NCI-H1092 (cell line): ENCODE data around the gene TMEM80.
"Not testable (repeated sequence)": the region's sequence is repeated elsewhere in the genome, so short reads cannot be mapped to it uniquely, and the experiment has no call there.

ENCODE experiments used
- DNase-seq: peaks from one replicate; lab custom pipeline; 2025; lab: John Stamatoyannopoulos, UW

TMEM80 gene

DNA sequence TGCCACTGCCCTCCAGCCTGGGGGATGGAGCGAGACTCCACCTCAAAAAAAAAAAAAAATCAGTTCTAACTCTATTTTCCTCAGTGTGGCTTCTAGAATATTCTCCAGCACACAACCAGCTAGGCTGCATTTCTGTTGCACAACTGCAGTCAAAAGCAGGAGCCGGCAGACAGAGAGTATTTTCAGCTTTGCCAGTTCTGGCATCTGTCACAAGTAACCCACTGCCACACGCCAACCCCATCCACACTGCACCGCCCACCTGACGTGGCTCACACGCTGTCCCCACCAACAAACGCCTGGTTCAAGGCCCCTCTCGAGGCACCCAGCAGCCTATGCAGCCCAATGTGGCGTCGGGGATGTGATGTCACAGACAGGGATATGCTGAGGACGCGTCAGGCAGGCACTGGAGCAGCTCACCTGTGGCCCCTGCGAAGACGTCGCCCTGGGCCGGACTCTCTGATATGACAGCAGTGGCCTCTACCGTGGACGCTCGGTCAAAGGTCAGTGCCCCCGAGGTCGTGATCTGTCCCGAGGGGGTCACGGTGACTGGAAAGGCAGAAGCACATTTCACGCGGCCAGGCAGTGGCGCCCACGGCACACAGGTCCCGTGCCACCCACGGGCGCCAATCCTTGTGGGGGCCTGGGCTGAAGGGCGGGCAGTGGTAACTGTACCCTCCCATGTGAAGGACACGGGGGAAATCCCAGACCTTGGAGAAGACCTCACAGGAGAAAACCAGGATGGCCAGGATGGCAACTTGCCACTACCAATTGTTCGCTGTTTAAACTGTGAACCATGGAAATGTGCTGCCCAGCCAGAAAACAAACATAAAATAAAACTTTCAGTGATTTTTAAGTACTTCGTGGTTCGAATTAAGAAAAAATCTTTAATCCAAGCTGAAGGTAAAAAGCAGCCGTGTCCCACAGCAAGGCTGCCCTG is 16.1 kb upstream of the TMEM80 start:
- DNase-seq: no peak

- no peak for DNase-seq
These were observed 15.1 kb upstream of the TMEM80 start for GRCh38 chr11:680476-680875.

- no peak for DNase-seq
These were observed 14.6 kb upstream of the TMEM80 start for GRCh38 chr11:680970-681369.

DNA sequence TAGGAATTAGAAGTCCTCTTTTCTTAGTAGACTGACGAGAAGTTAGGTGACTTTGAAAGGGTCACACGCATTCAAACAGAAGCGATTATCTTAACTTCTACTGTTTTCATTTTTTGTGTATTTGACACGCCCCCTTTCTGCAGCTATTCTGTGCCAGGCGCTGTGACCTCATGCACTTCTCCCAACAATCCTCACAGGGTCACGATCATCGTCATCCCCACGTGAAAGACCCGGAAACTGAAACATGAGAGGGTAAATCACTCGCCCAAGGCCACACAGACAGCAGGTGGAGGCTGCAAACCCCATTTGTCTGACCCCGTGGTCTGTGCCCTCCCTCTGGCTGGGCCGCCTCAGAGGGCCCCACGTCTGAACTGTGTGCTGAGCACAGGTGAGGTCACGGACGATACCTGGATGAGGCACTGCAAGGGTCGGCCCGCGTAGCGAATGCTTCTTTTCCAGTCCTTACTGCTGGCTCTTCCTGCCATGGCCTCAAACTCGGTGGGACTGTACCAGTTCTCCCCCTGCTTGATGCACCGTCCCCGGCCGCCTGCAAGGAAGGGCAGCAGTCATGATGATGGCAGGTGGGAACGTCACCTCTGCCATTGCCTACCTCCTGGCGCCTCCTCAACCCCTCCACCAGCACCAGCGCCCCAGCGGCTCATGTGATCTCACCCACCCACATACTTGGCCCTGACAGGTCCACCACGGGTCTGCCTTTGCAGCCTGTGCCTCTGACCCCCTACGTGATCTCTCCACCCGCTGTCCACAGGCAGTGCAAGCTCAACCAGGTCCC is 9.0 kb upstream of the TMEM80 start:
- no peak for DNase-seq

DNA sequence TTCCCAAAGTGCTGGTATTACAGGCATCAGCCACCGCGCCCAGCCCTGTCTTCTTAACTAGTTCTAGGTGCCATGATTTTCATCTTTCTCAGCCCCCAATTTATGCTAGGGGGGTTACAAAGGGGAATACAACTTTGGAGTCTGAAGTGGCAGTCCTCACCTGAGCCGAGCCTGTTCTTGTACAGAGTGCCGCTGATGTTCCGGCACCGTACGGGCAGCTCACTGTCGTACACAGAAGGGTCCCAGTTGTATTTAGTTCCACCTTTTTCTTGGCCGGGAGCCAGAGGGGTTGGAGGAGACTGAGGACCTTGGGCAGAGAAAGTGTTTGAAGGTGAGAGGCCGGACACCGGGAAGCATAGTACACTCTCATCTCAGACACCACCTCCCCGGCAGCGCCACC is 7.9 kb upstream of the TMEM80 start:
- DNase-seq: no peak

DNA sequence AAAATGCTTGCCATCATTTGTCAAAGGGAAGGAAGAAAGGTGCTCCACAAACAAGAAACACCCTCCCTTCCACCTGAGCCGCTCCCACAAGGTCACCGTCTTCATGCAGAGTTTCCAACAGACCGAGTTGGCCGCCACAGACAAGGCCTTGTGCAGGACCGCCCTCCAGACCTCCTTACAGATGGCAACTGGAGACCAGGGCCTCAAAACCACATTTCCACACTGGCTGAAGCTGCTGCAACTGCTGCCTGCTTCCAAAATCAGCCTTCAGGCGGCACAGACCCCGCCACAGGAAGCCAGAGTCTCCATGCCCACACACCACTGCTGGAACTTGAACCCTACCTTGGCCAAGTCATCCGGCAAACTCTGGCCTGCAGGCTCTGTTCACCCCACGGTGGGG is 6.9 kb upstream of the TMEM80 start:
- no peak for DNase-seq

DNA sequence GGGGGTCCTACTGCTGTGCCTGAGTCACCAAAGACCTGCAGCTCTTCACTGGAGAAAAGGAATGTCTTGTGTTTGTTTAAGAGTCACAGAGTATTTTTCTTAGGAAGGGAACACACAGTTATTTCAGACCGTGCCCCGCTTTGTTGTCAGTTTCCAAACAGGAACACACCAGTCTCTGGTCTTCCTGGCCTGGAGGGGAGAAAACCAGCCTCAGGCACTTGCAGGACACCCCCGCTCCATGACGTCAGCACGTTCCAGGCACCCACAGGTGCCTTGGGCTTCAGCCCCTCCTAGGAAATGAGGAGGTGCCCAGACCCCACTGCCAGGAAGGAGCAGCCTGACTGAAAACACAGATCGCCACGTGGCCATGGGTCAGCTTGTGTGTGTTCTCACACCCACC is 6.0 kb upstream of the TMEM80 start:
- no peak for DNase-seq

DNA sequence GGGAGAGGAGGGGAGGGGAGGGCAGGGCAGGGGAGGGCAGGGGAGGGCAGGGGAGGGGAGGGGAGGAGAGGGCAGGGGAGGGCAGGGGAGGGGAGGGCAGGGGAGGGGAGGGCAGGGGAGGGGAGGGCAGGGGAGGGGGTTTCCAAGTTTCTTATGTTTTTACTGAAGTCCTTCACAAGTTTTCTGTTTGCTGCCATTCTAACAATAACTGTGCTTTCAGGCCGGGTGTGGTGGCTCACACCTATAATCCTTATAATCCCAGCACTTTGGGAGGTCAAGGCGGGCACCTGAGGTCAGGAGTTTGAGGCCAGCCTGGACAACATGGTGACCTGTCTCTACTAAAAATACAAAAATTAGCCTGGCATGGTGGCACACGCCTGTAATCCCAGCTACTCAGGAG is 5.4 kb upstream of the TMEM80 start:
- DNase-seq: not testable (repeated sequence)

DNA sequence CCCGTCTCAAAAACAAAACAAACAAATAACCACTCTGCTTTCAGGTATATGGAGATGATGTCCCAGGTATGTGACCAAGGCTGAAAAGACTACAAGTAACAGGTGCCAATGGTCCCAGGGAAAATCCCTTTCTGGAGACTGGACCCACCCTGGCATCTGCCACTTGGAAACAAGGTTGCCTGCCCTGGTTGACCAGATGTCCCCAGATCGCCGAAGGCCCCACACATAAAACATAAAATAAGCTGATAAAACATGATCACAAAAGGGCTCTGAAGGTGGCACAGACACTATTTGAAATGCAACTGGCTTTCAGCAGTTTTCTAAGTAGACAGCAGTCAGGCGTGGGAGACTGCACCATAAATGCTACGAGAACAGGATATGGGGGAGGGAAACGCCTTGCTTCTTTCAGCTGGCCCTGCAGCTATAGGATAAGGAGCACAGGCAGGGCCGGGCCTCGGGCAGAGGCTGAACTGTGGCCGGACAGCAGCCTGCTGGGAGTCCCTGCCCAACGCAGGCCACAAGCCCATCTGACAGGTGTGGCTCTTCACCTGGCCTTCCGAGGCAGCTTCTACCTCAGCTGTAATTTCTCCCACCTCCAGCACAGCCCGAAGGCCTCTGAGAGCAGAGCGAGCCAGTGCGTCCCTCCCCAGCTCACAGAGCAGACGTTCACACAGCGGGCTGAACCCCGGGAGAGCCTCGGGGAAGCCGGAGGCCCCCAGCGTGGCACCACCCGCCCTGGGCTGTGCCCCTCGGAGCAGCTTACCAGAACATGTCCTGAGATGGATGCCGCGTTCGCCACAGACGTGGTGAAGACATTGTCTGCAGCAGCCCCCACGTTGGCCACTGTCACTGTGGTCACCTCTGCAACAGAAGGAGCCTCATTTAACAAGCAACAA is 4.6 kb upstream of the TMEM80 start:
- no peak for DNase-seq

GRCh38 chr11:691710-692590 is 3.7 kb upstream of the TMEM80 start:
- no peak for DNase-seq

- DNase-seq: no peak
These were observed 2.7 kb upstream of the TMEM80 start for GRCh38 chr11:692824-693414.

DNA sequence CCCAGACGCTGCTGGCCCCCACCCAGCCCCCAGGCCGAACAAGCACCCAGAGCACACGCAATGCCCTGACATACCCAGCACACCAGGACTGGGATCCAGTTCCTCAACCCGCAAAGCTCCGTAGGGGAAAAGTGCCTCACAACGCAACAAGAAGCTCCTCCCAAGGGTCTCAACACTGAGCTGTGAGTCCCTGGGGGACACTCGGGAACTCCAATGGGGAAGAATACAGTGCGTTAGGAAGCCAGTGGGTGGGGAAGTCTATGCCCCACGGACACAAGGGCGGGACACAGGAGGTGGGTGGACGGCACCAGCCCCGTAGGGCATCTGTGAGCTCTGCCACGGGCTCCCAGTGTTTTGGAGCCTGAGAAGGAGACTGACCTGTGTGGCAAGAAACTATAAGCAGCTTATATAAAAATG is 2.2 kb upstream of the TMEM80 start:
- no peak for DNase-seq

DNA sequence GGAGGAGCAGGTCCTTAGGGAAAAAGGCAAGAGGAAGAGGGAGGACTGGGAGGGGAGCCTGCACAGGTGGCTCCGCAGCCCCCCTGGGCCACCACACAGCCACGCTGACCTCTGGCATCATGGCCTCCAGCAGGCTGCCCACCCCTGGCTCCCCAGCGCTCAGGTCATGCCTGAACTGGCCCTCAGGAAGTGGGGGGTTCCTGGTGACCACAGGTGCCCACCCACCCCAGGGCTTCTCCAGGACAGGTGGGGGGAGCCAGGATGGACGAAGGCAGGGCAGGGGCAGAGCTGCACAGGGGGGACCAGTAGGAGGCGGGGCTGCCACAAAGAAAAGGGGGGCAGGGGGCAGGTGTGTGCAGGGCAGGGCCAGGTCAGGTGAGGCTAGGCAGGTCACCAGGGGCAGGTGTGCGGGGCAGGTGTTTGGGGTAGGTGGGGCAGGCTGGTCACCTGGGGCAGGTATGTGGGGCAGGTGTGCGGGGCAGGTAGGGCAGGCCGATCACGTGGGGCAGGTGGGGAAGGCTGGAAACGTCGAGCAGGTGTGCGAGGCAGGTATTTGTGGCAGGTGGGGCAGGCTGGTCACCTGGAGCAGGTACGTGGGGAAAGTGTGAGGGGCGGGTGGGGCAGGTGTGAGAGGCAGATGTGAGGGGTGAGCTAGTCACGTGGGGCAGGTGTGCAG is 1.6 kb upstream of the TMEM80 start:
- DNase-seq: no peak

- peak; percentile 97 for DNase-seq
These were observed 891 bp upstream of the TMEM80 start, which contains the start of gene DEAF1 for GRCh38 chr11:694563-695287. DEAF1 (minus strand) TSS chr11:695222; CDS start chr11:695047, 175 bp downstream.

DNA sequence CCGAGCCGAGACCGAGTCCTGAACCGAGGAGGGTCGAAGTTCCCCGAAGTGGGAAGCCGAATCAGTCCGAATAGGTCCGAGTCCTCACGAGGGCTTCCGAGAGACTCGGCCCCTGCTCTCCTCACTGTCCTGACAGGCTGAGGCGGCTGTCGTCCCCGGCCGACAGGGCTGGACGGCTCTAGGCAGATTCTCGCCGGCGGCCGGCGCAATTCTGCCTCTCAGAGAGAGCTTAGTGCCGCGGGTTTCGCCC is 403 bp upstream of the TMEM80 start:
- DNase-seq: no peak

DNA sequence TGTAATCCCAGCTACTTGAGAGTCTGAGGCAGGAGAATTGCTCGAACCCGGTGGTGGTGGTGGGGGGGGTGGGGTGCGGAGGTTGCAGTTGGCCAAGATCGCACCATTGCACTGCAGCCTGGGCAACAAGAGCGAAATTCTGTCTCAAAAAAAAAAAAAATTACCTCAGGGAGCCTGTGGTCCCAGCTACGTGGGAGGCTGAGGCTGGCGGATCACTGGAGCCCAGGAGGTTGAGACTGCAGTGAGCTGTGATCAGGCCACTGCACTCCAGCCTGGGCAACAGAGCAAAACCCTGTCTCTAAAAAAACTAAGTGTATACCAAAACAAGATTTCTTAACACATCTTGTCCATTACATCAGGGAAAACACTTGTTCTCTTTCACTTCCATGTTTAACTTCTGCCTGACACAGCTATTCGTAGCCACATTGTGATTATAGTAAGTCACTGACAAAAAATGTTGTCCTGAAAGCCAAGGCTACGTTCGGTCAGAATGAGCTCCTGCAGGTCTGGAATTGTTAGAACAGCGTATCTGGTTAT is 1.4 kb downstream of the TMEM80 start:
- DNase-seq: no peak

DNA sequence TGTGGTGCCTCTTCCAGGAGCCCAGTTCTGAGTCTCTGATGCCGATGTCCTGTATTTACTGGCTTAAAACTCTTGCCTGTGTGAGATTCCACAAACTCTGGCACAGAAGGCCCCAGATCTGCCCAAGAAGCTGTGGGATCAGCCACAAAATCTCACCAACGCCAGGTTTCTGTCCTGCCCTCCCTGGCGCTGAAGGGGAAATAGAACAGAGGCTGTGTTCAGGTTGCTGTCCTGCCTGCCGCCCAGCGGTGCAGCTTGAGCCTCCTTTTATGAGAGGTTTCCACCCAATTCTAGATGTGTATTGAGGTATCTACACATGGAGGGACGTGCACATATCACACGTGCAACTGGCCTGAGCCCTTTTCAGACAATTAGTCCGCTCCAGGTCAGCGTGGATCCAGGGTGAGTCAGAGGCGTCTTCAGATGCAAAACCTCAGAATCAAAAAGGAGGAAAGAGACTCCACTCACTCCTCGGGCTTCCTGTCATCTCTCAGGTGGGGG is 2.2 kb downstream of the TMEM80 start:
- DNase-seq: no peak

- DNase-seq: no peak
These were observed 3.0 kb downstream of the TMEM80 start for GRCh38 chr11:698493-699115.

DNA sequence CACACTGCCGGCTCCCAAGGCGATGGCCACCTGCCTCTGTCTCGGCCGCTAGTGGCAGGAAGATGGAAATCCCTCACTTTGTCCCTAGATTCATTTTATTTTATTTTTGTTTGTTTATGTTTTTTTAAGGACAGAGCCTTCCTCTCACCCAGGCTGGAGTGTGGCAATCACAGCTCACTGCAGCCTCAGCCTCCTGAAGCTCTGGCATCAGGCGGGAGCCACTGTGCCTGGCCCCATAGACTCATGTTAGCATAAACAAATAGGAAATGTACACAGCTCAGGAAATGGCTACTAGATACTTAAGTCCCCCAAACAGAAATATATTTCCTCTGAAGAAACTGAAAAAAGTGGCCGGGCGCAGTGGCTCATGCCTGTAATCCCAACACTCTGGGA is 3.5 kb downstream of the TMEM80 start:
- no peak for DNase-seq
